NCI-H526 (cell line): ENCODE measurements around the gene RPRD2.
A peak's percentile ranks its signal among the peaks of the same experiment; 100 is the strongest.

Experiments used
- DNase-seq, 2 experiments: peaks; one replicate each; lab custom pipeline; 2025; lab: John Stamatoyannopoulos, UW

Gene RPRD2

DNA sequence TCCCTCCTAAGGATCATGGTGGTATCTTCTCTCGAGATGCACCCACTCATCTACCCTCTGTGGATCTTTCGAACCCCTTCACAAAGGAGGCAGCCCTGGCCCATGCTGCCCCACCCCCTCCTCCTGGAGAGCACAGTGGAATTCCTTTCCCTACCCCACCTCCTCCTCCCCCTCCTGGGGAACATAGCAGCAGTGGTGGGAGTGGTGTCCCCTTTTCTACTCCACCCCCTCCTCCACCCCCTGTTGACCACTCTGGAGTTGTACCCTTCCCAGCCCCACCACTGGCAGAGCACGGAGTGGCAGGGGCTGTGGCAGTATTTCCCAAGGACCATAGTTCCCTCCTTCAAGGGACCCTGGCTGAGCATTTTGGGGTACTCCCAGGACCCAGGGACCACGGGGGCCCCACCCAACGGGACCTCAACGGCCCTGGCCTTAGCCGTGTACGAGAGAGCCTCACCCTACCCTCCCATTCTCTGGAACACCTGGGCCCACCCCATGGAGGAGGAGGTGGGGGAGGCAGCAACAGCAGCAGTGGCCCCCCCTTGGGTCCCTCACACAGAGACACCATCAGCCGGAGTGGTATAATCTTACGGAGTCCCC is 108.8 kb downstream of the RPRD2 start:
- DNase-seq, result no peak

GRCh38 chr1:150473659-150474058 is 109.7 kb downstream of the RPRD2 start:
- DNase-seq, result no peak

DNA sequence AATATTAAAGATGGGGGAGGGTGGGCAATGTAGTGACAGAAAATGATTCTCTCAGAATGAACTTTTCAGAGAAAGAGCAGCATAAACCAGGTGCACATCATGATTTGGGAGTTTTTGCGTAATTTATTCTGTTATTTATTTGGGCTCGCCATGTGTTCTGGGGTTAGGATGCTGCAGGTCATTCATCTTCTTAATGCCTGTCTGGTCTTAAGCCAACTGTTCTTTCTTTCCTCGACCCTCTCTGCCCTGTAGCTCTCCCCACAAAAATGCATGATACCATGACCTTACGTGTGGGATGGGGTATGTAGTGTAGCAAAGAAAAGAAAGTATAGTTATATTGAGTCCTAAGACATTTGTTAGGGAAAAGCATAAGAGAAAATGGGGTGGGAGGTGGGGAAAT is 110.9 kb downstream of the RPRD2 start:
- DNase-seq, result no peak

- no peak for DNase-seq
Observed at GRCh38 chr1:150476754-150477153, 112.8 kb downstream of the RPRD2 start.

DNA sequence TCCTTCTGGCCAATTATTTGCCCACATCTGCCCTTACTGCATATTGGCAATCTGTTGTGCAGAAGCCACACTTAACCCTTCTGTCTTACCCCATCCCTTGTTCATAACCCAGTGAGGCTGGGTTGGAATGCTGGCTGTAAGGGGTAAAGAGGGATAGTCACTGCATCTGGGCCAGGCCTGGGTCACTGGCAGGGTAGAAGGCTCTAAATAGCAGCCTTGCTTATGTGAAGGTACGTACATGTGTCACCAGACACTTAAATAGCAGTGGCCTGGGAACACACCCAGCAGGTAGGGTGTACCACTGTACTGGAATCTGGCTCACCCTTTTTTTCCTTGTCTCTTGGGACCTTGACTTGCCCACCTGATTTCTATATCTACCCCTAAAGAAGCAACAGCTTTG is 113.4 kb downstream of the RPRD2 start:
- DNase-seq, result no peak

- no peak for DNase-seq
Observed at GRCh38 chr1:150477733-150478132, 113.8 kb downstream of the RPRD2 start.

GRCh38 chr1:150479370-150479769 is 115.4 kb downstream of the RPRD2 start:
- no peak for DNase-seq

GRCh38 chr1:150479927-150480352 is 116.0 kb downstream of the RPRD2 start:
- DNase-seq, result no peak

DNA sequence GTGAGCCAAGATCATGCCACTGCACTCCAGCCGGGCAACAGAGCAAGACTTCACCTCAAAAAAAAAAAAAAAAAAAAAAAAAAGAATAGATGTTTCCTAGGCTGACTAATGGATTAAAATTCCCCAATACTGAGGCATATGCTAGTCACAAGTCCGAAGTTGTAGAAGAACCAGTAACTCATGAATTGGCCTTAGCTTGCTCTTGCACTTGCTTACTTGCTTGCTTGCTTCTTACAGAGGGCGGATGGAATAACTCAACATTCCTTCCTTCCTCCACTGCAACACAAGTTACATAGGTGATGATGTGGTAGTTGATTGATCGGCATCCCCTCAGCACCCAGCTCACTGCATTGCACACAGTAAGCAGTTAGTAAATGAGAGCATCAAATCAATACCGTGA is 120.5 kb downstream of the RPRD2 start:
- no peak for DNase-seq

- peak; percentile 47 to 58 for DNase-seq
Observed at GRCh38 chr1:150484861-150485260, 120.9 kb downstream of the RPRD2 start.

DNA sequence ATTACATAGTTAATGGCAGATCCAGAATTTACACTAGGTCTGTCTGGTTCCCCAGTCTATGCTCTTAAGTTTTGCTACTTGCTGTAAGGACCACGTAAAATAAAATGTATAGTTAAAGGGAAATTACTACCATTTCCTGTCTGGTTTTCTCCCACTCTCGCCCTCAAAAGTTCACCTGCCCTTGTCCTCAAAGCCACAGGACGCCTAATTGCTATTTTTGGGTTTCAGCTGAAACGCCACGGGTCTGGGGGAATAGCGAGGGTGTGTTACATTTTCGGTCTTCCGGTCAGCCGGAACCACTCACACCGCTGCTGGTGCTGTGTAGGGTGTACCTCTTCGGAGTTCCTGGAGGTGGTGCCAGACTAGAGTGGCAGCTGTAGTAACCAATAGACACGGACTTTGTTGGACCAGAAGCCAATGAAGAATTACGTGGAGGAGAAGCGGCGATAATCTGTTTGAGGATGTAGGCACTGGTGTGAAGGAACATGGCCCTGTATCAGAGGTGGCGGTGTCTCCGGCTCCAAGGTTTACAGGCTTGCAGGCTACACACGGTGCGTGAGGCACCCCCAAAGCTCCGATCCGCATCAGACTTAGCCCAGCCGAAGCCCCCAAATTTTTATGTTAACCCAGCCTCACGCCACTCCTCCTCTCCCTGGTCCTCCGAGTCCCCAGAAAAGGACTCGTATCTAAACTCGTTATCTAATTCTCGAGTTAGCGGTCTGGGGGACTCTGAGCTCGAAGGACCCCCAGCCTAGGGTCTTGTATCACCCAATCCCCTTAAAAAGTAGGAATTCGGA is 123.2 kb downstream of the RPRD2 start, which contains the start of gene TARS2:
Gene TARS2 (plus strand): TSS at position 454 of the 797 bp plus-strand sequence. CDS start 32 bp downstream, at position 486.
- peak; percentile 100 for DNase-seq

- no peak for DNase-seq
Observed at GRCh38 chr1:150487763-150488115, 123.8 kb downstream of the RPRD2 start.

DNA sequence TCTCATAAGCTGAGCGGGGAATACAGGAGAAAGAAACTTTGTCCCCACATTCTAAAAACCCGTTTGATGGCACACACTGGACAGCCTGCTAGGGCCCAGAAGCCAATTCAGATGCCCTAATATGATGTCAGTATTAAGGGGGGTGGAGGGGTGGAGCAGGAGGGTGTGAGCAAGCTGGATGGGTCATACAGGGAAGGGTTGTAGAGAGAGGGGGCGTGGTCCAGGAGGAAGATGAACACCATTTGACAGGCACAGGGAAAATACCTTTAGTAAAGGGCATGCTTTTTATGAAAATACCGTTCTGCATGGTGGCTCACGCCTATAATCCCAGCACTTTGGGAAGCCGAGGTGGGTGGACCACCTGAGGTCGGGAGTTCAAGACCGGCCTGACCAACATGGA is 129.2 kb downstream of the RPRD2 start:
- DNase-seq, result no peak

DNA sequence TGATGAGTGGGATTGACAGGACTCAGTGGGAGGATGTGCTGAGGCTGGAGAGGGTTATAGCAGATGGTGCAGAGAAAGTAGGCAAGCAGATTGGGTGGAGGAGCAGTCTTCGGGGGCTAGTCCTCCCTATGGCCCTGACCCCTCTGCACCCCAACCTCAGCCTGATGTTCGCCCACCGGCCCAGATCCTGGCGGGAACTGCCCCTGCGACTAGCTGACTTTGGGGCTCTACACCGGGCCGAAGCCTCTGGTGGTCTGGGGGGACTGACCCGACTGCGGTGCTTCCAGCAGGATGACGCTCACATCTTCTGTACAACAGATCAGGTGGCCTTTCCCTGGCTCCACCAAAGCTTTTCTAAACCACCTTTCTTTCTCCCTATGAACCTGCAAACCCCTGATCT is 134.4 kb downstream of the RPRD2 start:
- DNase-seq, result no peak

- DNase-seq, result no peak
Observed at GRCh38 chr1:150505431-150505830, 141.5 kb downstream of the RPRD2 start.

DNA sequence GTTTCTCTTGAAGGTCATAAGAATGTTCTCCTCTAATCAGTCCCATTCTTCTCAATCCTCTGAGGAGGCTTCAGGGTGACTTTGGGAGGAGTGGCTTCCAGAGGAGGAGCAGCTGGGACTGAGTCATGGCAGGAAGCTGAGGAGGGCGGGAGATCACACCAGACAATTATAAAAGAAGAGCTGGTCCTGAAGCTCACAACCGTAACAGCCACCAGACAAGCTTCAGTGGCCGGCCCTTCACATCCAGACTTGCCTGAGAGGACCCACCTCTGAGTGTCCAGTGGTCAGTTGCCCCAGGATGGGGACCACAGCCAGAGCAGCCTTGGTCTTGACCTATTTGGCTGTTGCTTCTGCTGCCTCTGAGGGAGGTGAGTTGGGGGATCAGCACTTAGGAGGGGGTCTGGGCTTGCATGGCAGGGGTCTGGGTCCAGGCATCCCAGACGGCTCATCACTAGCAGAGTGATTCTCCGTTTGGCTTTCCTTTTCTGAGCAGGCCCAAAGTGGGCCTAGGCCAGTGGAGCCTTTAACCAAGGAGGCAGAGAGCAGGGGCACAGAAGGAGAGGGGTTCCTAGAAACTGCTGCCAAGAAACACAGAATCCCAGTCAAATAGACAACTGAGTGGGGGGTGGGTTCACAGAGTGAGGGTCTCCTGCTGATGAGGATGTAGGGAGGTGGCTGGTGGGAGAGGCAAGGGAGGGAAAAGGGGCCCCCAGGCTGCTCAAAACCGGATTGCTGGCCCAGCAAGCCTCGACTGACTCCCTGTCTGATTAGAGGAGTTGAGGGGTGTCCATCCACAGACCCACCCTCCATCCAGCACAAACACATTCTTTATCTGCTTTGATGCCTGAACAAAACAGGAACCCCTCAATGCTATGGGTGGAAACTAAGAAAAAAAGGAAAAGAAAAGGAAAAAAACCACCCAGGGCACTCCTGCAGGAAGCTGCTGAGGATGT is 144.2 kb downstream of the RPRD2 start, which contains the start of gene ECM1:
Gene ECM1 (plus strand): TSS at position 198 of the 953 bp plus-strand sequence. CDS start 101 bp downstream, at position 299.
- no peak for DNase-seq

GRCh38 chr1:150508982-150509381 is 145.0 kb downstream of the RPRD2 start:
- no peak for DNase-seq

- DNase-seq, result no peak
Observed at GRCh38 chr1:150511551-150511950, 147.6 kb downstream of the RPRD2 start.

DNA sequence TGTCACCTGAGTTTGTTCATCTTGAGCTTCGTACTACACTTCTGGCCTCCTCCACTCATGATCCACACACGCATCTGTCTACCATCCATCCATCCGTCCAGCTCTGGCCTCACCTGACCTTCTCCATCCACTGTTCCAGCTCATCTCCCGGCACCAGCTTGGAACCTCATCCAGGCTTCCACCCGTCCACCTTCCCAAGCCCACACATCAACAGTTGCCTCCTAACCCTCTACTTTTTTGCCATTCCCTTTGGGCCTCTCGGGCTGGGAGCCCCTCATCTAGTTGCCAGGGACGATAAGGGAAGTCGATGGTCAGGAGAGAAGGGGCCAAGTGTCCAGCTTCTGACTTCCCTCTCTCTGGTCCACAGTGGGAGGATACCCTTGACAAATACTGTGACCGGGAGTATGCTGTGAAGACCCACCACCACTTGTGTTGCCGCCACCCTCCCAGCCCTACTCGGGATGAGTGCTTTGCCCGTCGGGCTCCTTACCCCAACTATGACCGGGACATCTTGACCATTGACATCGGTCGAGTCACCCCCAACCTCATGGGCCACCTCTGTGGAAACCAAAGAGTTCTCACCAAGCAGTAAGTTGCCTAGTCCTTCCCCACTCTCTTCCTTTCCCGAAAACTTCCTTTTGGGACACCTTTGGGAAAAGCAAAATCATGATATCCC is 148.2 kb downstream of the RPRD2 start:
- no peak for DNase-seq

- no peak for DNase-seq
Observed at GRCh38 chr1:150512846-150513245, 148.9 kb downstream of the RPRD2 start.

GRCh38 chr1:150513351-150513791 is 149.4 kb downstream of the RPRD2 start:
- DNase-seq, result no peak

DNA sequence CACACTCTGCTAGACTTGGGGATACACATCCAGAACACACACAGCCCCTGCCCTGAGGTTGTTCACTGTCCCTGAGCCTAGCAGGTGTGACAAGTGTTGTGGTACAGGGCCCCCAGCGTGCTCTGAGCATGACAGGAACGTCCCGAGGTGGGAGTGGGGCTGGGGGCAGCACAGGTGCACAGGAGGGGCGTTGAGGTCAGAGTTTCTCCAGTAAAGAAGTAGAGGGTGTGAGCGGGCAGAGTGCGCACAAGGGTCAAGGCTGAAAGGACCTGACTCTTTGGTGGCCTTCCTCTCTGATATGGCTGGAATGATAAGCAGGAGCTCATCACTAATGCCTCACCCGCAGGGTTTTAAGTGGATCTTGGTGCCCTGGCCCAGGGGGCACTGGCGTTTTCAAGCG is 150.3 kb downstream of the RPRD2 start:
- DNase-seq, result no peak
